GM11168 (cell line): Measurements from ENCODE around the gene RXFP4.

ENCODE experiments used
- in situ Hi-C: fragments of 300-500 bp; cut with MboI; formaldehyde crosslinking; loops from one replicate; pipeline ENCODE4 v1.12.0; 2022; ENCODE audit warnings: low sequenced_read_pairs; ENCODE audit not compliant: unreplicated experiment

Gene RXFP4

GRCh38 chr1:155976062-155976912 is 34.8 kb downstream of the RXFP4 start:
- in situ Hi-C loops = no loop called here

- in situ Hi-C loops = no loop called here
Measured at GRCh38 chr1:155976913-155977689, 35.7 kb downstream of the RXFP4 start.

- in situ Hi-C loops = no loop called here
Measured at GRCh38 chr1:155977690-155978324, 36.4 kb downstream of the RXFP4 start.

GRCh38 chr1:155978325-155978972 is 37.0 kb downstream of the RXFP4 start, which contains the start of gene ARHGEF2:
TSS of gene ARHGEF2 (minus strand) at chr1:155978547. CDS start at chr1:155978427, 120 bp downstream.
- in situ Hi-C loops = no loop called here

GRCh38 chr1:155978973-155979429 is 37.6 kb downstream of the RXFP4 start:
- in situ Hi-C loops = no loop called here

GRCh38 chr1:155979597-155980343 is 38.3 kb downstream of the RXFP4 start:
- in situ Hi-C loops = no loop called here

GRCh38 chr1:155981266-155982088 is 40.0 kb downstream of the RXFP4 start:
- in situ Hi-C loops = no loop called here

- in situ Hi-C loops = no loop called here
Measured at GRCh38 chr1:155982106-155982505, 40.7 kb downstream of the RXFP4 start.

GRCh38 chr1:155983191-155984024 is 42.0 kb downstream of the RXFP4 start:
- in situ Hi-C loops = no loop called here

GRCh38 chr1:155984341-155984740 is 42.9 kb downstream of the RXFP4 start:
- in situ Hi-C loops = no loop called here

- in situ Hi-C loops = loop anchor here (5.0 kb wide), 1 partner anchor 48 kb away; no protein-coding TSS in a partner anchor
Measured at GRCh38 chr1:155984903-155985645, 43.6 kb downstream of the RXFP4 start.

- in situ Hi-C loops = loop anchor here (5.0 kb wide), 1 partner anchor 52 kb away; no protein-coding TSS in a partner anchor
Measured at GRCh38 chr1:155989242-155990004, 48.0 kb downstream of the RXFP4 start.

GRCh38 chr1:155990005-155990739 is 48.7 kb downstream of the RXFP4 start:
- in situ Hi-C loops = no loop called here
